ENCODE measurements around the gene COG2.

COG2 gene

DNA sequence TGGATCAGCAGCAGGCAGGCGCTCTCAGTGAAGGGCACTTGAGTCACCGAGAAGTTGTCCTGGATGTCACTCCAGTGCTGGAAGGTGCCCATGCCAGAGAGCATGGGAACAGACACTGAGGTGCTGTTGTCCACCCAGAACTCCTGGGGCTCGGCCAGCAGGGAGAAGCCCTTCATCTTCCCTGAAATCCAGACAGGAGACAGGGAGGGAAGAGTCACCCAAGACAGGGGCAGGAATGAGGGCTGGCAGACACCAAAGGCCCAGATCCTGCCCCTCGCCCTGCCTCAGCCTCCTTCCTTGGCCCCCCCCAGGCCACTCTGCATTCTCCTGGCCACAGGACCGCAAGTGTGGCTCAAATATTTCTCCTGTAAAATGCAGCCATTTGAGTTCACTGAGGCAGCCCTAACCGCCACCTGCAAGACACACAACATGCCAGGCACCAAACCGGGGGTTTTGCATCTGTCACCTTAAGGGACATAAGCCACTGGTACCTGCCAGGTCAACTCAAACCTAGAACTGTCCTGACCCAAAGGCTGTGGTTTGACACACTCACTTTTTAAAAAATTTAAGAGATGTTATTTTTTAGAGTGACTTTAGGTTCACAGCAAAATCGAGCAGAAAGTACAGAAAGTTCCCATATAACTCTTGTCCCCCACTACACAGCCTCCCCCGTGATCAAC is 63.9 kb downstream of the COG2 start:
- TF ChIP-seq, protein P1, sequence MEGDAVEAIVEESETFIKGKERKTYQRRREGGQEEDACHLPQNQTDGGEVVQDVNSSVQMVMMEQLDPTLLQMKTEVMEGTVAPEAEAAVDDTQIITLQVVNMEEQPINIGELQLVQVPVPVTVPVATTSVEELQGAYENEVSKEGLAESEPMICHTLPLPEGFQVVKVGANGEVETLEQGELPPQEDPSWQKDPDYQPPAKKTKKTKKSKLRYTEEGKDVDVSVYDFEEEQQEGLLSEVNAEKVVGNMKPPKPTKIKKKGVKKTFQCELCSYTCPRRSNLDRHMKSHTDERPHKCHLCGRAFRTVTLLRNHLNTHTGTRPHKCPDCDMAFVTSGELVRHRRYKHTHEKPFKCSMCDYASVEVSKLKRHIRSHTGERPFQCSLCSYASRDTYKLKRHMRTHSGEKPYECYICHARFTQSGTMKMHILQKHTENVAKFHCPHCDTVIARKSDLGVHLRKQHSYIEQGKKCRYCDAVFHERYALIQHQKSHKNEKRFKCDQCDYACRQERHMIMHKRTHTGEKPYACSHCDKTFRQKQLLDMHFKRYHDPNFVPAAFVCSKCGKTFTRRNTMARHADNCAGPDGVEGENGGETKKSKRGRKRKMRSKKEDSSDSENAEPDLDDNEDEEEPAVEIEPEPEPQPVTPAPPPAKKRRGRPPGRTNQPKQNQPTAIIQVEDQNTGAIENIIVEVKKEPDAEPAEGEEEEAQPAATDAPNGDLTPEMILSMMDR (conservative IDR thresholded peaks at IDR 0.05; ENCODE audit: control insufficient read depth, insufficient read depth, low read depth, low read length): no peak
- no peak overlapping the region for H3K4me3 ChIP-seq (ENCODE audit: control insufficient read depth, low read depth, low read length)
- DNase-seq (ENCODE audit: low read depth): no peak

DNA sequence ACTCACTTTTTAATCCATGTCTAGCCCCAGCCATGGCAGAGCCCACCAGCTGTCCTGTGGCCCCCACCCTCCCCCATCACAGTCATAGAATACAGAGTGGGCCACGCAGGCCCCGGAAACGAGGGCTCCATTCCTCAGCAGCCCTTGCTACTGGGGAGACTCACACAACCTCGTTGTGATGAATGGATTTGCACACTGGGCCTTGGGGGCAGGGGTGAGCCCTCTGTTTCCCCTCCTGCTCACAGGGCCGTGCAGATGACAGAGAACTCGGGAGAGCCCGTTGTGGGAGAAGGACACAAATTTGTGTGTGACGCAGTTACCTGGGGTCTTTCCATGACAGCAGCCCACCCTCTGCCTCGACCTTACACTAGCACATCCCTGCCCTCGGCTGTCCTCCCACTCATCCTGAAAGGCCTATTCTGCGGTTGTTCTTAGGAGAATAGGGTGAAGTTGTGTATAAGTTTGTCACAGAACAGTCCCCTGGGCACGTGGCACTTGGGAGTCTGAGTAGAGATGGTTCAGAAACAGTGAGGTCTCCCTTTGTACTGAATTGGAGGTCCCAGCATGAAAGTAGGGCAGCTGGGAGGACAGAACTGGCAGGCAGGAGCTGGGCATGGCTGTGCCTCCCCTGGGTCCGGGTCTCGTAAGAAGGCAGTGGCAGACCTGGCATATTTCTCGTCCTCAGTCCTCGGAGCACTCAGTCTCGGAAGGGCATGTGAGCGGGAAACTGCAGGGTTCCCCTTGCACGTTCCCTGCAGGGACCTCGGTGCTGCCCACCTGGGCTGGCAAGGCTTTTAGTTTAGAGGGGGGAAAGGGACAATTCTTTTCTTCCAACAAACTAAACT is 64.8 kb downstream of the COG2 start:
- H3K4me3 ChIP-seq (ENCODE audit: control insufficient read depth, low read depth, low read length): no peak overlapping the region
- DNase-seq (ENCODE audit: low read depth): no peak
- TF ChIP-seq, protein P1 (conservative IDR thresholded peaks at IDR 0.05; ENCODE audit: control insufficient read depth, insufficient read depth, low read depth, low read length): no peak

DNA sequence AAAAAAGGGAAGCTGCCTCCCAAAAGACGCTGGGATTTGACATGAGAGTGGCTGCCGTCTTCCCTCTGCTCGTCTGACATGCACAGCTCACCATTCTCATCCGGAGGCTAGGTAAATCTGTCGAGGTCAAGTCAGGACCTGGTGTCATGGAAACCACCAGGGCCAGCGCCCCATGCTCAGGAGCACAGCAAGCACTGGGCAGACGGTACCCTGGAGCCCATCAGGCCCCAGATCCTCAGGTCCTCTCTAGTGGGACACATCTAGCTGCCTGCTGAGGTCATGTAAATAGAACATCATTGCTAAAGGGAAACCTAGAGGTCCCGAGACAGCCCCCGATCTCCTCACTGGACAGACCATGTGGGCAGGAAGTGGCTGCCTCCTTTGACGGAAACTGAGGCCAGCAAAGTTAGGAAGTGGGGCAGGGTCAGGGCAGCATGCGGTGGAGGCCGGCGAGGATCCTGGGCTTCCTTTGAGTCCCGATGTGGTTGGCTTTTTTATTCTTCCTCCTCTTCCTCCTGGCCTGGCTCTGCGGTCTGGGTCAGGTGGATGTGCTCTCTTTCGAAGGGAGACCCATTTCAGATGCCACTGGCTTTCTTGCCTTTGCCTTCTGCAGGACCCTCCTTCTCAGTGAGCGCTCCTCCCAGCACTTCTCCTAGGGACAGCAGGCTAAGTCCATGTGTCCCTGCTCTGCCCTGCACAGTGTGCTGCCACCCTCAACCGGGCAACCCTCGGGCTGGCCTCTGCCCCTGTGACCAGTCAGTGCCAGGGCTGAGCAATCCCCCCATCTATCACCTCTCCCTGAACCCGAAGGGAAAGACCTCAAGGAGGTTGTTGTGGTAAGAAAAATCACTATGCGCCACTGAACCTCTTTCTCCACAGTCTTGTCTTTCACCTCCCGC is 65.7 kb downstream of the COG2 start:
- DNase-seq (ENCODE audit: low read depth): no peak
- no peak overlapping the region for H3K4me3 ChIP-seq (ENCODE audit: control insufficient read depth, low read depth, low read length)
- TF ChIP-seq, protein P1 (conservative IDR thresholded peaks at IDR 0.05; ENCODE audit: control insufficient read depth, insufficient read depth, low read depth, low read length): no peak

DNA sequence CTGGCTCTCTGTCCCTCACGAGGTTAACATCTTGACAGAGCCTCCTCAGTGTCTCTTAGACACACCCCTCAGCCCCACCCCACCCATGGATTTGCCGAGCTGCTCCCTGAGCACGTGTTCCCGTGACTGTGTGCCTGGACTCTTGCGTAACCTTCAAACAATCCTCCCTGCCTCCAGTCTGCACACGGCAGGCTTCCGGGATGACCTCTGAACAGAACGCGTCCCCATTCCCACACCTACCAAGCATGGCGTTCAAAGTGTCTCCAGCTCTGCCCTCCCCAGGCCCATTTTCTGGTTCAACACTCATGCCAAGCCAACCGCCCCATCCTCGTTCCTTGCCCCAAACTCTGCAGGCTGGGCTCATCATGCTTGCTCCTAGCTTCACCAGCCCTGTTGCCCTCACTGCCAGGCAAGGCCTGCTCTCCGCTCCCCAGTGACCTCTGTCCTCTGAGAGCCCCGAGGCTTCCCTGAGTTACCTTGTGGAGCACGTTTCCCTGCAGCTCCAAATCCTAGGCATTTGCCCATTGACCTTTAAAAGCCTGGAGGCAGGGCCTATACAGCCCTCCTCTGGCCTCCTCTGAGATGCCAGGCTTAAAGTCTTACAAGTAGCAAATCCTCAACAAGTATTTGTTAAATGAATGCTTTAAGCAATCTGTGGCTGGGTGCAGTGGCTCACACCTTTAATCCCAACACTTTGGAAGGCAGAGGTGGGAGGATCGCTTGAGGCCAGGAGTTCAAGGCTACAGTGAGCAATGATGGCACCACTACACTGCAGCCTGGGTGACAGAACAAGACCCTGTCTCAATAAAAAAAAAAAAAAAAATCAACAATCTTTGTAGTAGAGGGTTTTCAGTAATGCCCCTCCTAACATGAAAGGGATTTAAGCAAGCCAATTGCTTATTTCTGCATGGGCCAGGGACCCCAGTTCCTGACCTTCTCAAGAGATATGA is 66.6 kb downstream of the COG2 start:
- TF ChIP-seq, protein P1 (conservative IDR thresholded peaks at IDR 0.05; ENCODE audit: control insufficient read depth, insufficient read depth, low read depth, low read length): no peak
- DNase-seq (ENCODE audit: low read depth): peak; percentile 48

DNA sequence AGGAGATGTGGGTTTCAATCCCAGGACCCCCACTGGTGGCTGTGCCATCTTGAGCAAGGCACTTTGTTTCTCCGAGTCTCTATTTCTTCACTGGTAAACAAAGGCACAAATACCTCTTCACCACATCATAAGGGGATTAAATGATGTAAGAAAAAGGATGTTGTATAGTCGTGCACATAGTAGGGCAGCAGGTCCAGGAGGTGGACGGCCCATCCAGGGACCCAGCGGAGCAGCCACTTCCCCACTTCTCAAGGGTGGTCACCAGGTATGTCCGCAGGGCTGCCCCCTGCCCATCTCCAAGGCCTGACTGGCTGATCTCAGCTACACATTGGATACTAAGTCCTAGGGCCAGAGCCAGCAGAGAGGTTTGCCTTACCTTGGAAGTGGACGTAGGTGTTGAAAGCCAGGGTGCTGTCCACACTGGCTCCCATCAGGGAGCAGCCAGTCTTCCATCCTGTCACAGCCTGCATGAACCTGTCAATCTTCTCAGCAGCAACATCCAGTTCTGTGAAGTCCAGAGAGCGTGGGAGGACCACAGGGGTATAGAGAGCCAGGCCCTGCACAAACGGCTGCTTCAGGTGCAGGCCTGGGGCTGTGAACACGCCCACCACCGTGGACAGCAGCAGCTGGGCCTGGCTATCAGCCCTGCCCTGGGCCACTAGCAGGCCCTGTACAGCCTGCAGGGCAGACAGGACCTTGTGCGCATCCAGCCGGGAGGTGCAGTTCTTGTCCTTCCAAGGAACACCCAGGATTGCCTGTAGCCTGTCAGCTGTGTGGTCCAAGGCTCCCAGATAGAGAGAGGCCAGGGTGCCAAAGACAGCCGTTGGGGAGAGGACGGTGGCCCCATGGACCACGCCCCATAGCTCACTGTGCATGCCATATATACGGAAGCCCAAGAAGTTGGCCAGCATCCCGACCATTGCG is 67.6 kb downstream of the COG2 start:
- H3K4me3 ChIP-seq (ENCODE audit: control insufficient read depth, low read depth, low read length): no peak overlapping the region
- no peak for DNase-seq (ENCODE audit: low read depth)
- TF ChIP-seq, protein P1 (conservative IDR thresholded peaks at IDR 0.05; ENCODE audit: control insufficient read depth, insufficient read depth, low read depth, low read length): no peak

More for the DNA sequence above, 66.6 kb downstream of the COG2 start:
- no peak overlapping the region for H3K4me3 ChIP-seq (ENCODE audit: control insufficient read depth, low read depth, low read length)
